GM12878 (cell line): ENCODE results near the gene STAG1.

ENCODE experiments used
- CHD1 ChIP-seq: IDR thresholded peaks from 2 replicates; pipeline ENCODE4 v1.6.1; 2012; ENCODE audit warnings: low read depth, low read length, improper control_type of control experiment
- EP300 ChIP-seq, 2 experiments: fragments of 150-350 bp in 1 of 2; IDR thresholded peaks; 2 replicates each; pipeline ENCODE4 v1.6.1; 2011 to 2012; ENCODE audit warnings: low read depth in 2 of 2, low read length in 2 of 2, borderline replicate concordance in 1 of 2, improper control_type of control experiment in 1 of 2, inconsistent platforms in 1 of 2; ENCODE audit not compliant: control insufficient read depth in 1 of 2
- HCFC1 ChIP-seq: fragments of 150-350 bp; IDR thresholded peaks from 2 replicates; pipeline ENCODE4 v1.6.1; 2014; ENCODE audit warnings: low read length
- HDAC2 ChIP-seq: fragments of 200-600 bp; sonication (generic); IDR thresholded peaks from 2 replicates; pipeline ENCODE4 v1.6.1; 2017
- KAT2A ChIP-seq: conservative IDR thresholded peaks from 2 replicates; pipeline ENCODE4 v1.6.1; 2011; ENCODE audit warnings: low read depth, low read length; ENCODE audit not compliant: control insufficient read depth
- POLR2A ChIP-seq: IDR thresholded peaks from 2 replicates; pipeline ENCODE4 v1.6.1; 2011; ENCODE audit warnings: low read depth, mild to moderate bottlenecking, low read length
- RAD21 ChIP-seq: IDR thresholded peaks from 2 replicates; pipeline ENCODE4 v1.6.1; 2011; ENCODE audit warnings: mild to moderate bottlenecking, low read depth, low read length, moderate library complexity; ENCODE audit not compliant: insufficient read depth
- REST ChIP-seq: IDR thresholded peaks from 2 replicates; pipeline ENCODE4 v1.6.1; 2012; ENCODE audit warnings: mild to moderate bottlenecking, low read depth, low read length

GRCh38 chr3:136513367-136513766 is 238.8 kb downstream of the STAG1 start:
- no peak for TF ChIP-seq HCFC1
- TF ChIP-seq CHD1, result no peak
- TF ChIP-seq KAT2A, result no peak
- no peak for TF ChIP-seq HDAC2
- TF ChIP-seq EP300 (IDR thresholded peaks at IDR 0.05; ENCODE audit: borderline replicate concordance in 1 of 2, control insufficient read depth in 1 of 2, low read depth in 2 of 2, low read length in 2 of 2), result no peak
- no peak for TF ChIP-seq RAD21
- TF ChIP-seq POLR2A, result no peak
- no peak for TF ChIP-seq REST
